A549 (cell line): ENCODE data around the gene EPB41L1. TPM values are rescaled to one million over a fixed set of nuclear protein-coding genes. Genes with fewer than 3 reads are reported as not detected.

ENCODE experiments used
- ATAC-seq, 2 experiments: fragments of 200-7000 bp in 1 of 2; fragments of >200 bp in 1 of 2; cut with Nextera tagmentation in 1 of 2; cut with Tn5 transposase in 1 of 2; 3 replicates each; pipeline versions ENCODE4 v1.8.0 to v1.9.1; 2018 to 2020; ENCODE audit warnings: mild to moderate bottlenecking in 1 of 2, moderate library complexity in 1 of 2
- CTCF ChIA-PET: fragments of 300-600 bp; sonication (Branson Sonifier 250); formaldehyde crosslinking; extraction: SDS; loops from one replicate; lab custom pipeline; 2021; ENCODE audit warnings: antibody characterized with exemption, inconsistent platforms; lab: Yijun Ruan, JAX
- POLR2A ChIA-PET: fragments of 350-600 bp; formaldehyde crosslinking; extraction: SDS; loops from one replicate; lab custom pipeline; 2021; ENCODE audit warnings: antibody characterized with exemption, inconsistent platforms; lab: Yijun Ruan, JAX
- DNase-seq, 2 experiments: peaks; one replicate each; pipeline versions ENCODE4 v3.0.0 to v3.0.0-alpha.2; 2011 to 2016; ENCODE audit warnings: low read depth in 1 of 2, low spot score in 1 of 2
- FAIRE-seq: peaks from 2 replicates; lab custom pipeline; 2011; peaks lifted over from hg19 to GRCh38; lab: Jason Lieb, UNC
- H3K27ac ChIP-seq, 2 experiments: fragments of >200 bp; sonication (Bioruptor Twin); formaldehyde crosslinking; 3 replicates each; pipeline ENCODE4 v1.5.1; 2016 to 2017
- H3K4me1 ChIP-seq: fragments of >200 bp; sonication (Bioruptor Twin); formaldehyde crosslinking; 3 replicates; pipeline ENCODE4 v1.6.1; 2016
- H3K4me2 ChIP-seq: fragments of >200 bp; sonication (Bioruptor Twin); formaldehyde crosslinking; 3 replicates; pipeline ENCODE4 v1.6.1; 2016
- H3K4me3 ChIP-seq: fragments of >200 bp; sonication (Bioruptor Twin); formaldehyde crosslinking; 3 replicates; pipeline ENCODE4 v1.5.1; 2016
- H3K9me3 ChIP-seq: fragments of >200 bp; sonication (Bioruptor Twin); formaldehyde crosslinking; 3 replicates; pipeline ENCODE4 v1.6.1; 2016
- CBX2 ChIP-seq: fragments of 200-600 bp; sonication (generic); IDR thresholded peaks from 2 replicates; pipeline ENCODE4 v1.6.1; 2016; ENCODE audit warnings: low read depth, mild to moderate bottlenecking, borderline replicate concordance
- CHD2 ChIP-seq: fragments of 150-350 bp; IDR thresholded peaks from 2 replicates; pipeline ENCODE4 v1.6.1; 2014; ENCODE audit warnings: low read length; ENCODE audit not compliant: partially characterized antibody
- CHD4 ChIP-seq: fragments of 200-600 bp; sonication (generic); IDR thresholded peaks from 2 replicates; pipeline ENCODE4 v1.6.1; 2016; ENCODE audit warnings: antibody characterized with exemption, mild to moderate bottlenecking, borderline replicate concordance
- ELK1 ChIP-seq: fragments of 150-350 bp; IDR thresholded peaks from 2 replicates; pipeline ENCODE4 v1.6.1; 2014; ENCODE audit warnings: low read depth, mild to moderate bottlenecking, low read length
- EP300 ChIP-seq, 2 experiments: fragments of >200 bp; sonication (Bioruptor Twin); formaldehyde crosslinking; IDR thresholded peaks; 2 replicates in 1 of 2; 3 replicates in 1 of 2; pipeline ENCODE4 v1.6.1; 2016 to 2017
- ESRRA ChIP-seq: fragments of 150-350 bp; IDR thresholded peaks from 2 replicates; pipeline ENCODE4 v1.6.1; 2014; ENCODE audit warnings: mild to moderate bottlenecking, low read length, borderline replicate concordance
- GATA3 ChIP-seq: IDR thresholded peaks from 2 replicates; pipeline ENCODE4 v1.6.1; 2012; ENCODE audit warnings: borderline replicate concordance
- HOXB13 ChIP-seq: fragments of 250-450 bp; sonication (Bioruptor Pico); IDR thresholded peaks from 2 replicates; pipeline ENCODE4 v1.5.0; 2020; ENCODE audit warnings: low read depth, mild to moderate bottlenecking, moderate library complexity
- HOXB5 ChIP-seq: fragments of 250-450 bp; sonication (Bioruptor Pico); IDR thresholded peaks from 2 replicates; pipeline ENCODE4 v1.5.0; 2020; ENCODE audit warnings: mild to moderate bottlenecking, moderate library complexity
- JUN ChIP-seq, 2 experiments: fragments of >200 bp; sonication (Bioruptor Twin); formaldehyde crosslinking; IDR thresholded peaks; 2 replicates in 1 of 2; 3 replicates in 1 of 2; pipeline ENCODE4 v1.6.1; 2016 to 2017
- JUNB ChIP-seq: fragments of >200 bp; sonication (Bioruptor Twin); formaldehyde crosslinking; IDR thresholded peaks from 2 replicates; pipeline ENCODE4 v1.6.1; 2016
- KDM5A ChIP-seq: fragments of 200-600 bp; sonication (generic); IDR thresholded peaks from 2 replicates; pipeline ENCODE4 v1.6.1; 2016; ENCODE audit warnings: antibody characterized with exemption, mild to moderate bottlenecking
- MYC ChIP-seq: IDR thresholded peaks from 2 replicates; pipeline ENCODE4 v1.6.1; 2012; ENCODE audit warnings: mild to moderate bottlenecking, inconsistent platforms, low read length, improper control_type of control experiment, borderline replicate concordance
- NFE2L2 ChIP-seq: fragments of 150-350 bp; conservative IDR thresholded peaks from 2 replicates; pipeline ENCODE4 v1.6.1; 2014; ENCODE audit warnings: low read length
- POLR2A ChIP-seq: IDR thresholded peaks from 2 replicates; pipeline ENCODE4 v1.6.1; 2012; ENCODE audit warnings: mild to moderate bottlenecking, low read length
- POLR2AphosphoS2 ChIP-seq: conservative IDR thresholded peaks from 2 replicates; pipeline ENCODE4 v1.6.1; 2012; ENCODE audit warnings: low read length, improper control_type of control experiment, inconsistent platforms
- RAD21 ChIP-seq, 2 experiments: fragments of >200 bp in 1 of 2; sonication (Bioruptor Twin) in 1 of 2; formaldehyde crosslinking in 1 of 2; IDR thresholded peaks in 1 of 2; conservative IDR thresholded peaks in 1 of 2; 2 replicates in 1 of 2; 3 replicates in 1 of 2; pipeline ENCODE4 v1.6.1; 2012 to 2018; ENCODE audit warnings: inconsistent platforms in 1 of 2
- RCOR1 ChIP-seq: fragments of 150-350 bp; IDR thresholded peaks from 2 replicates; pipeline ENCODE4 v1.6.1; 2014; ENCODE audit warnings: antibody characterized with exemption, low read length, low read depth
- REST ChIP-seq: fragments of 200-600 bp; sonication (generic); IDR thresholded peaks from 2 replicates; pipeline ENCODE4 v1.6.1; 2016; ENCODE audit warnings: antibody characterized with exemption, mild to moderate bottlenecking, moderate library complexity
- ZC3H11A ChIP-seq: fragments of 450-650 bp; IDR thresholded peaks from 2 replicates; pipeline ENCODE4 v1.6.1; 2014; ENCODE audit warnings: antibody characterized with exemption, mild to moderate bottlenecking
- ZFP36 ChIP-seq: fragments of 450-650 bp; IDR thresholded peaks from 2 replicates; pipeline ENCODE4 v1.6.1; 2014; ENCODE audit warnings: borderline replicate concordance; ENCODE audit not compliant: partially characterized antibody
- whole genome bisulfite sequencing: methylation state at CpG from one replicate; pipeline ENCODE4 v1.1.6; 2017; ENCODE audit errors: missing lambda C conversion rate; 5-methylcytosine and 5-hydroxymethylcytosine counted together
- polyA plus RNA-seq, 4 experiments: library from polyadenylated mRNA; depleted of rRNA in 3 of 4; stranded (reverse); fragments of >200 nt; fragmentation: RNase III in 1 of 4; extraction: RNeasy Plus Mini Kit Qiagen cat#74134 plus additional on column Dnase treatment in 1 of 4; gene quantifications; 2 replicates in 3 of 4; 3 replicates in 1 of 4; pipeline ENCODE4 v1.2.3, GENCODE V29; 2011 to 2017
- TF ChIP-seq, protein P1 (sequence below): IDR thresholded peaks from 2 replicates; pipeline ENCODE4 v1.6.1; 2012
- TF ChIP-seq, protein P2 (sequence below): fragments of 250-450 bp; sonication (Bioruptor Pico); IDR thresholded peaks from 2 replicates; pipeline ENCODE4 v1.5.0; 2020; ENCODE audit warnings: low read depth, mild to moderate bottlenecking, moderate library complexity
- TF ChIP-seq, protein P3 (sequence below): fragments of >200 bp; sonication (Bioruptor Twin); formaldehyde crosslinking; IDR thresholded peaks from 3 replicates; pipeline ENCODE4 v1.6.1; 2016

Gene EPB41L1
- polyA plus RNA-seq, 2 of the 4 experiments (the other 2 are of a cell fraction): 45.9 to 94.4 TPM

DNA sequence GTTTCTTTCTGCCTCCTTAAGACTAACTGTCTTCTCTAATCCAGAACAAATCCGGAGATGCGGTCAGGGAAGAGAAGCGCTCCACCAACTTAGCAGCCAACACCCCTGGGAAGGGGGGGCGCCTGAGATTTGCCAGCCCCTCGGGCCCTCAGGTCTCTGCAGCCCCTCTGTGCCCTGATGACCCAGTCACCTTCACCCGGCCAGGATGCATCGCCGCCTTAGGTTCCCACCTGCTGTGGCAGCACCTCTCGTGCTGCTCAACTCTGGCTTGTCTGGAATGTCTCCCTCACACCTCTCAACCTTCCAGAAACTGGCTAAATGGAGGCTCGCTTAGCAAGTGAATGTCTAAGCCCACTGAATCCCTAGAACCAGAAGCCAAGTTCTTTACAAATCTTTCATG lies 53.7 kb downstream of the EPB41L1 start:
- WGBS: 96% methylated on average over 10 of the region's 10 CpGs
- Histone ChIP-seq H3K9me3 (no peaks in the 10 kb centered on the region), H3K4me1 (no peaks in the 10 kb centered on the region), H3K27ac (no peak overlapping the region), H3K4me2 (no peak overlapping the region), H3K4me3 (no peak overlapping the region)
- ChIA-PET POLR2A (no interaction called here), CTCF (interaction anchor here (1.0 to 10.5 kb wide), 2 partner anchors 51 to 230 kb away, joined by 4 to 142 read pairs; no protein-coding TSS in a partner anchor)
- ATAC-seq (no peak), FAIRE-seq (no peak), DNase-seq (no peak)
- no peak for TF ChIP-seq REST
- TF ChIP-seq, protein P1, sequence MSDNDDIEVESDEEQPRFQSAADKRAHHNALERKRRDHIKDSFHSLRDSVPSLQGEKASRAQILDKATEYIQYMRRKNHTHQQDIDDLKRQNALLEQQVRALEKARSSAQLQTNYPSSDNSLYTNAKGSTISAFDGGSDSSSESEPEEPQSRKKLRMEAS: no peak
- no peak for TF ChIP-seq RAD21 (conservative IDR thresholded peaks at IDR 0.05 in 1 of 2, IDR thresholded peaks at IDR 0.05 in 1 of 2)
- TF ChIP-seq ZFP36: no peak
- no peak for TF ChIP-seq ZC3H11A
- no peak for TF ChIP-seq MYC
- no peak for TF ChIP-seq RCOR1
- TF ChIP-seq HOXB13: no peak
- TF ChIP-seq ESRRA: no peak
- TF ChIP-seq, protein P2, sequence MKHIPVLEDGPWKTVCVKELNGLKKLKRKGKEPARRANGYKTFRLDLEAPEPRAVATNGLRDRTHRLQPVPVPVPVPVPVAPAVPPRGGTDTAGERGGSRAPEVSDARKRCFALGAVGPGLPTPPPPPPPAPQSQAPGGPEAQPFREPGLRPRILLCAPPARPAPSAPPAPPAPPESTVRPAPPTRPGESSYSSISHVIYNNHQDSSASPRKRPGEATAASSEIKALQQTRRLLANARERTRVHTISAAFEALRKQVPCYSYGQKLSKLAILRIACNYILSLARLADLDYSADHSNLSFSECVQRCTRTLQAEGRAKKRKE: no peak
- no peak for TF ChIP-seq KDM5A
- TF ChIP-seq JUN (IDR thresholded peaks at IDR 0.05): no peak
- no peak for TF ChIP-seq HOXB5 (CRISPR knock-in tag)
- no peak for TF ChIP-seq ELK1
- TF ChIP-seq, protein P3, sequence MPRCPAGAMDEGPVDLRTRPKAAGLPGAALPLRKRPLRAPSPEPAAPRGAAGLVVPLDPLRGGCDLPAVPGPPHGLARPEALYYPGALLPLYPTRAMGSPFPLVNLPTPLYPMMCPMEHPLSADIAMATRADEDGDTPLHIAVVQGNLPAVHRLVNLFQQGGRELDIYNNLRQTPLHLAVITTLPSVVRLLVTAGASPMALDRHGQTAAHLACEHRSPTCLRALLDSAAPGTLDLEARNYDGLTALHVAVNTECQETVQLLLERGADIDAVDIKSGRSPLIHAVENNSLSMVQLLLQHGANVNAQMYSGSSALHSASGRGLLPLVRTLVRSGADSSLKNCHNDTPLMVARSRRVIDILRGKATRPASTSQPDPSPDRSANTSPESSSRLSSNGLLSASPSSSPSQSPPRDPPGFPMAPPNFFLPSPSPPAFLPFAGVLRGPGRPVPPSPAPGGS: no peak

DNA sequence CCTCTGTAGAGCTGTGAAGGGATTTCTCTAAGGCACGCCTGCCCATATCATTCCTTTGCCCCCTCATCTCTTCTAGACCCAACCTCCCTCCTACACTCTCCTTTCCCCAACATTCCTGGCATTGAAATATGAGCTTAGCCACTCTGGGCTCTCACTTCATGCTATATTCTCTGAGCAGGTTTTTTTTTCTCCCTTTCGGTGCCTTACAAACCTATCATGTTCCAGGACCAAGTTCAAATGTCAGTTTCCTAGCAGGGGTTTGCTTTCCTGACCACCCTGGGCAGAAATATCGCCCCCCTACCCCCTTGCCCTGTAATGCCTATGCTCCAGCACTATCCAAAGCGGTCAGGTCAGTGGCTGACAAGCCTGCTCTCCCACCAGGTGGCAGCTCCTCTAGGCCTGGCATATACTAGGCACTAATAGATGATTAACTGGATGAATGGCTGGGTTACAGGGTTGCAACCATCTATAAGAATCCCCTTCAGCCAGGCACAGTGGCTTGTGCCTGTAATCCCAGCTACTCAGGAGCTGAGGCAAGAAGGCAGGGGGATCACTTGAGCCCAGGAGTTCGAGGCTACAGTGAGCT lies 56.0 kb downstream of the EPB41L1 start:
- TF ChIP-seq POLR2A (no peak), KDM5A (no peak), MYC (no peak), CBX2 (no peak), JUNB (no peak), ESRRA (no peak), CHD2 (no peak), POLR2AphosphoS2 (no peak), CHD4 (no peak), NFE2L2 (no peak), EP300 (IDR thresholded peaks at IDR 0.05) (no peak), HOXB5 (CRISPR knock-in tag) (no peak), GATA3 (no peak)
- TF ChIP-seq, protein P2: no peak
- Histone ChIP-seq H3K9me3 (no peaks in the 10 kb centered on the region), H3K4me3 (no peak overlapping the region), H3K4me1 (no peaks in the 10 kb centered on the region), H3K27ac (no peak overlapping the region), H3K4me2 (no peak overlapping the region)
- DNase-seq: no peak
- CTCF ChIA-PET: interaction anchor here (0.5 to 10.5 kb wide), 14 partner anchors 8 to 709 kb away, joined by 3 to 142 read pairs (median 4); partner anchors contain the start of gene SCAND1
- 88% methylated on average over 5 of the region's 5 CpGs for WGBS
- peak; percentile 48 to 57; a peak in 3 of 6 replicates for ATAC-seq
- no peak for FAIRE-seq
- POLR2A ChIA-PET: no interaction called here
